Measurements from ENCODE around the gene STIP1.

DNA sequence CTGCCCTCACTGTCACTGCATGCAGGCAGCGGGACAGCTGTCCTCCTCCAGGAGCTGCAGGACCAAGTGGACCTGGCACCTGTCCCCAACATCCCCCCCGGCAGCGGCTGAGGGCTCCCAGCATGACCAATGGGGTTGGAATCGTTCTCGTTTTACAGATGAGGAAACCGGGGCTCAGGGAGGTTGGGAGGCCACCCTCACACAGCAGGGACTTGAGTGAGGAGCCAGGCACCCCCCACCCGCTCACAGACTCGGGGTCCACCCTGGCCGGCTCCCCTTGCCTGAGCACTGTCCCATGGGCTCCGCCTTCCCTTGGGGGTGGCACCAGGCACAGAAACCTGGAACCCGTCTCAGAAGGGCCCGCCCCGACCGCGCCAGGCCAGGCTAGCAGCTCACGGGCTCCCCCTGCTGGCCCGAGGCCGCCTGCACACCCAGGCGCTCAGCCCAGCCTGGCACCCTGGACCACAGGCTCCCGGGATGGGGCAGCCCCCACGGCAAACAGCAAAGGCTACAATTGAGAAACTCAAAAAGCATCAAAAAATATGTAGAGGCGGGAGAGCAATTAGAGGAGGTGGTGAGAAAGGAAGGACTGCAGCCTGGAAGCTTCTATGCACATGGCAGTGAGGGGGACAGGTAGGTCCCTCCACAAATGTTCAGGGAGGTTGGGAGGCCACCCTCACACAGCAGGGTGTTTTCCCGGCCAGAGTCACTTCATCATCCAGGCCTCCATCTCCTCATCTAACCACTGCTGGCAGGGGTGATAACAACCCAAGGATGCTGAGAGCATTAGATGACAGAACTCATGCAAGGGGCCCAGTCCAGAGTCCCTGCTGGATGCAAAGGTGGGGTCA lies 32.9 kb upstream of the STIP1 start:
- no peak for TF ChIP-seq ZNF274 (IDR thresholded peaks at IDR 0.05; ENCODE audit: low read depth, low read length)
- TF ChIP-seq YY1 (IDR thresholded peaks at IDR 0.05; ENCODE audit: insufficient read depth, insufficient read length) = no peak
